IPS-18c (cell line): ENCODE results near the gene LRIG1.

Source experiments
- H3K4me3 ChIP-seq: 2 replicates; pipeline ENCODE4 v1.7.0; 2013; ENCODE audit warnings: low read depth, mild to moderate bottlenecking, low read length, moderate library complexity; ENCODE audit not compliant: insufficient read depth
- H3K9me3 ChIP-seq: one replicate; pipeline ENCODE4 v1.6.1; 2013; ENCODE audit warnings: mild to moderate bottlenecking, low read length, moderate library complexity; ENCODE audit not compliant: control insufficient read depth, insufficient read depth

The LRIG1 gene

DNA sequence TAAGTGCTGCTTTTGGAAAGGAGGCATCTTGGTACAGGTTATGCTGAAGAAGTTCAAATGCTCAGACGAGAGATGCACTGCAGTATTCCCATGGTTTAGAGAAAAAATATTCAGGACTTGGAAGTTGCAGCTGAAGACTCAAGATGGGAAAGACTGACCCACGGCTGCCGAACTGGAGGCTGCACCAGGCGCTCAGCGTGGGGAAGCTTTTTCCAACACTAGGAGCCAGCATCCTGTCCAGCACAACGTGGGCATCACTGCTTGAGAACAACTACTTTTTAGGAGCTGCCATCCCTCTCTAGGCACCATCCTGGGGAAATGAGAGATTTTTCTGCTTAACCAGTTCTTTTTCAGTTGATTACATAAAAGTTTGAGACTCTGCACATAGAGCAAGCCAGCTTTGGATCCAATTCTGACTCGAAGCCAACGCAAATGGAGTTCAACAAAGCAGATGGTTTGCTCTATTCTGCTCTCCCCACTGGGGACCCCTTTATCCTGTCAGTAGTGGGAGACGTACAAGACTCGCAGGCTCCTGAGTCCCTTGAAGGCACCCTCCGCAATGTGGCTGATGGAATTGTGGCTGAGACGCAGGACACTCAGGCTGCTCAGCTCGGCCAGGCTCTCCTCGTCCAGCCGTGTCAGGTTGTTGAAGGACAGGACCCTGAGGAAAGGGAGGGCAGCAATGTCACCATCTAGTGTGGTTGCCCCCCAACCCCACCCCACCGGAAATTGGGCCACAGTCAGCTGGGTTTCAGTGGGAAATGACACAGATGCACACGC is 93.8 kb downstream of the LRIG1 start:
- no peak overlapping the region for H3K4me3 ChIP-seq
- peaks cover 1% of the 10 kb centered on the region for H3K9me3 ChIP-seq

DNA sequence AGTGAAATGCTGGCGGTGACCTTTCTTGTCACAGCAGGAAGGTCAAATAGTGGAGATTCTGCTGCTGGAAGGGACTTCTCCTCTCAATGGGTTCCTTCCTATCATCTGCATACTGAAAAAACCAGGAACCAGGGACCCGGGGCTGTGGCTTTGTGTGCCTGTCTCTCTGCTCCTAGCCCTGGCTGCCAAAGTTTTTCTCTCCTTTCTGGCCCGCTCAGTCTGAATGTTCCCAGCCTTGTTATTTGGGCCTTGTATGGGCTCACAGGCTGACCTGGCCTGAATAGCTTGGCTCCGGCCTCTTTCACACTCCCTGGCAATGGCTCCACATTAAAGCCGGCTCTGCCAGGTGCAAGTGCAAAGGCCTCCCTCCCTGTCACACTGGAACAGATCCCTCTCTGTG is 94.7 kb downstream of the LRIG1 start:
- Histone ChIP-seq H3K9me3 (no peaks in the 10 kb centered on the region), H3K4me3 (no peak overlapping the region)

DNA sequence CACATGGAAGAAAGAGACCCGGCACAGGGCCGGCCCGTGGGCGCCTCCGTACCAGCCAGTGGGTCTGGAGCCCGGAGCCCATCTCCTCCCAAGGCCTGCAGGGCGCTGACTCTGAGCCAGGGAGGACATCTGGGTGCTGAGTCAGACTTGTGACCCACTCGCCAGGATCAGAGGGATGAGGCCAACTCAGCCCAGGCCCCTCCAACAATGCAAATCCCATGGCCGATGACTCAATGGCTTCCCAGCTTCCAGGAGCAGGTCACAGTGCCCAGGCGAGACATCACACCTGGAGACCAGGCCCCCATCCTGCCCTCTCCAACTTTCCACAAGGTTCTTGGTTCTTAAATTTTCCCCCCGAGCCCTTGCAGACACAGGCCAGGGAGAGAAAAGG is 95.1 kb downstream of the LRIG1 start:
- Histone ChIP-seq H3K9me3 (no peaks in the 10 kb centered on the region), H3K4me3 (no peak overlapping the region)

- no peak overlapping the region for H3K4me3 ChIP-seq
- H3K9me3 ChIP-seq: no peaks in the 10 kb centered on the region
Measured at GRCh38 chr3:66404903-66405700, 95.7 kb downstream of the LRIG1 start.

- no peaks in the 10 kb centered on the region for H3K9me3 ChIP-seq
- H3K4me3 ChIP-seq: no peak overlapping the region
Measured at GRCh38 chr3:66404197-66404596, 96.6 kb downstream of the LRIG1 start.

- Histone ChIP-seq H3K4me3 (no peak overlapping the region), H3K9me3 (no peaks in the 10 kb centered on the region)
Measured at GRCh38 chr3:66403323-66403990, 97.4 kb downstream of the LRIG1 start.

- H3K9me3 ChIP-seq: no peaks in the 10 kb centered on the region
- no peak overlapping the region for H3K4me3 ChIP-seq
Measured at GRCh38 chr3:66402596-66403290, 98.1 kb downstream of the LRIG1 start.

DNA sequence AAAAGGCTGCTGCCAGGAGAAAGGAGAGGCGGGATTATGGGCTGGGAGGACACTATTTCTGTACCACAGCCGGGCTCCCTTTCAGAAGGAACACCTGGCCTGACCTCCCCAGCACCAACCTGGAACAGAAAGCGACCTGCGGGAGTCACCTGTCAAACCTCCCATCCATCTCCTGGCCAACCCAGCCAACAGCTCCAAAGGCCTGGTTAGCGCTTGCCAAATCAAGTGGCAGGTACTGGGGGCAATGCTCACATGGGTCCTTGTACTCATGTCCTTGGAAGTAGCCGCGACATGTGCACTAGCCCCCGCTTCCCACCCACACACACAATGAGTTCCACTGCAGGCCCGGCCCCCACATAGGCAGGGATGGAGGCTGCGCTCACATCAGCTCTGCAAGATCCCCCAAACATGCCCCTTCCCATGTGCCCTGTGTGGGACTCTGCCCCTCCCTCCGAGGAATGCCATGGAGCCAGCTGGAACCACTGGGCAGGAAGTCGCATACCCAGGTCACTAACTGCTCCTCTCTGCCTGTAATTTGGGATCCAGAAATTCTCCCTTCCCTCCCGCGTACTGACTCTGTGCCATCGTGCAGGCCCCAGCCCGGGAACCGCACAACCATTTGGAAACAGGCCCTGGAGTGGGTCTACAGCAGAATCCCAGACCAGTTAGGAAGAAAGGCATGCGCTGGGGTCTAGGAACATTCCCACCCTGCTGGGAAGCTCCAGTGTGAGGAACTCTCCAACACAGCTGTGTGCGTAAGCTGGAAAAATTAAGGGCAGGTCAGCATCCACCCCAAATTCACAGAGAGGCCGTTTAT is 98.9 kb downstream of the LRIG1 start:
- Histone ChIP-seq H3K9me3 (no peaks in the 10 kb centered on the region), H3K4me3 (no peak overlapping the region)

DNA sequence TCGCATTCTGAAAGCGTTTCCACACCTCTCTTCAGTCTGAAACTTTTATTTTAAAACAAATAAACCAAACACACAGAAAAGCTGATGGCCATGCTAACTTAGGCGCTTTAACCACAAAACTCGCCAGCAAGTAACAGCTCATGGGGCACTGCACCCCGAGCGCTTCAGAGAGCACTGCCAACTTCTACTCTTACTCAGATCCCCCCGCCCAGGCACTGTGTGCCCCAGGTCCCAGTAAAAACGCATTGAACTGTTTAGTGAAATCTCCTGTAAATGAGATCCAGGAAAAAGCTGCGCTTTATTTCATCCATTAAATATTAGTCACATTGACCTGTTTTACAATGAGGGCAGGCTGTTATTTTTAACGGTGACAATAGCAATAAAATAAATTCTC is 99.7 kb downstream of the LRIG1 start:
- Histone ChIP-seq H3K4me3 (no peak overlapping the region), H3K9me3 (no peaks in the 10 kb centered on the region)

- no peak overlapping the region for H3K4me3 ChIP-seq
- H3K9me3 ChIP-seq: no peaks in the 10 kb centered on the region
Measured at GRCh38 chr3:66400411-66401156, 100.2 kb downstream of the LRIG1 start.

DNA sequence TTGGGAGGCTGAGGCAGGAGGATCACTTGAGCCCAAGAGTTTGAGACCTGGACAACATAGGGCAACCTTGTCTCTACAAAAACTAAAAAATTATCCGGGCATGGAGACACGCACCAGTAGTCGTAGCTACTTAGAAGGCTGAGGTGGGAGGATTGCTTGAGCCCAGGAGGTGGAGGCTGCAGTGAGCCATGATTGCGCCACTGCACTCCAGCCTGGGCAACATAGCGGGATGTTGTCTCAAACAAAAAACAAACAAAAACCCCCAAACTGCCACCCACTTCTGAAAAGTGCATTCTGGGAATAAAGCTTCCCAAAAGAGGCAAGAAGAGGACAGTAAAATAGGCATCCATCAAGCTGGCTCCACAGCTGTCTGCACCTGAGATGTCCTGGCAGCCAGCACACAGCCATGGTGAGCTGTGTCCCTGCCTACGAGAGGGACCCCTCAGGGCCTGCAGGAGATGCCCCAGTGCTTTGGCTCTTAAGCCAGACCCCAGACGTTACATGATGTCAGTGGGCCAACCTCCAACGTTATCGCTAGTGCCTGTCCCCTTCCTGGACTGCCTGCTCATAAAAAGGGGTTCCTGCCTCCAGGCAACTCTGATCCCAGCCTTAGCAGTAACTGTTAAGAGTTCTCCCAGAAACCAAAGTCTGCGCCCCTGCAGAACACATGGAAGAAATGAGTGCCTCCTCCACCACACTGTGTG is 101.1 kb downstream of the LRIG1 start:
- no peaks in the 10 kb centered on the region for H3K9me3 ChIP-seq
- no peak overlapping the region for H3K4me3 ChIP-seq

GRCh38 chr3:66398228-66399025 is 102.4 kb downstream of the LRIG1 start:
- Histone ChIP-seq H3K4me3 (no peak overlapping the region), H3K9me3 (no peaks in the 10 kb centered on the region)

GRCh38 chr3:66397745-66398144 is 103.1 kb downstream of the LRIG1 start:
- H3K9me3 ChIP-seq: no peaks in the 10 kb centered on the region
- no peak overlapping the region for H3K4me3 ChIP-seq

- H3K4me3 ChIP-seq: no peak overlapping the region
- no peaks in the 10 kb centered on the region for H3K9me3 ChIP-seq
Measured at GRCh38 chr3:66396888-66397287, 103.9 kb downstream of the LRIG1 start.

DNA sequence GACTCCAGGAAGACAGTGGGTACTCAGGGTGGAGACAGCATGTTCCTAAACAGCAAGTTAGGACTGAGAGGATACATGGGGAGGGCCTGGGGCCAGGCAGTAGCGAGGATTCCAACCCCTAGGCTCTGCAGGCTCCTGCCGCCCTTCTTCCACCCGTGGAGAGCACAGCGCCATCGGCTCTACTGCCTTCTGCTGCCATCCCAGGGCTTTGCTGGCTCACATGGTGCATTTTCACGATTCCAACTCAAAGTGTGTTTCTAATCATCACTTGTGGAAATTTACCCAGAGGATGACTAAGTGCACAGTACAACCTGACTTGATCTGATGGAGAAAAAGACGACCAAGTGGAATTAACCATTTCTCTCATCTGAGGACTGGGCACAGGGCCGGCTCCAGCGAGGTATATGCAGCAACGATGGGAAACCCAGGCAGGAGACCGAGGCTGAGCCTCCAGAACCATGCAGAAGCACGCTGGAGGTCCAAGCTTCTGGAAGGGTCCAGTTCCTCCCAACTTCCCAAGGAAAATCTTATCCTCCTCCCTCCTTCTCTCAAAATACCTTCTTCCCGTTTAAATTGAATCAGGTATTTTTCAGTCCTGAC is 104.6 kb downstream of the LRIG1 start:
- no peak overlapping the region for H3K4me3 ChIP-seq
- H3K9me3 ChIP-seq: no peaks in the 10 kb centered on the region
